GM18873 (cell line): Measurements from ENCODE around the gene TMEM128.
"Not testable (repeated sequence)": the region's sequence is repeated elsewhere in the genome, so short reads cannot be mapped to it uniquely, and the experiment has no call there.

Experiments used
- ATAC-seq: cut with Tn5 transposase; IDR thresholded peaks from one replicate; pipeline ENCODE4 v1.9.1; 2021; ENCODE audit warnings: mild to moderate bottlenecking, moderate library complexity, moderate number of reproducible peaks; ENCODE audit not compliant: unreplicated experiment, low FRiP score

Gene TMEM128

GRCh38 chr4:4202510-4202909 lies 45.5 kb downstream of the TMEM128 start:
- ATAC-seq = no peak

- no peak for ATAC-seq
These were observed 47.4 kb downstream of the TMEM128 start for GRCh38 chr4:4200624-4201023.

- no peak for ATAC-seq
These were observed 52.7 kb downstream of the TMEM128 start for GRCh38 chr4:4195354-4195753.

GRCh38 chr4:4188557-4188956 lies 59.5 kb downstream of the TMEM128 start:
- not testable (repeated sequence) for ATAC-seq
